Activated B cell treated with CpG ODN at 0.5 μM for 24 hours (primary cell): Measurements from ENCODE around the gene NBEAL1. TPM values are rescaled to one million over a fixed set of nuclear protein-coding genes. Genes with fewer than 3 reads are reported as not detected.
"Not testable (repeated sequence)": the region's sequence is repeated elsewhere in the genome, so short reads cannot be mapped to it uniquely, and the experiment has no call there.

Experiments used
- ATAC-seq: fragments of 200-7000 bp; cut with Tn5 transposase; one replicate; pipeline ENCODE4 v1.10.0; 2021; ENCODE audit warnings: low read depth, mild to moderate bottlenecking, moderate library complexity
- CTCF ChIA-PET: fragments of 350-600 bp; sonication (Branson Sonifier 250); formaldehyde crosslinking; loops from one replicate; lab custom pipeline; 2021; ENCODE audit warnings: antibody characterized with exemption; lab: Charles Lee
- POLR2A ChIA-PET: fragments of 350-600 bp; sonication (Branson Sonifier 250); formaldehyde crosslinking; loops from one replicate; lab custom pipeline; 2021; ENCODE audit warnings: antibody characterized with exemption; lab: Charles Lee
- DNase-seq: peaks from one replicate; pipeline ENCODE4 v3.0.0; 2022
- H3K27ac Mint-ChIP-seq: one replicate; pipeline ENCODE4 v1.8.0; 2020; ENCODE audit warnings: mixed read lengths
- H3K27me3 Mint-ChIP-seq: one replicate; pipeline ENCODE4 v1.8.0; 2021; ENCODE audit warnings: mixed read lengths
- H3K36me3 Mint-ChIP-seq: one replicate; pipeline ENCODE4 v1.8.0; 2021; ENCODE audit warnings: low read depth, mixed read lengths
- H3K4me1 Mint-ChIP-seq: one replicate; pipeline ENCODE4 v1.8.0; 2021; ENCODE audit warnings: mixed read lengths
- H3K4me3 Mint-ChIP-seq: one replicate; pipeline ENCODE4 v1.8.0; 2020; ENCODE audit warnings: mild to moderate bottlenecking, mixed read lengths
- H3K9me3 Mint-ChIP-seq: one replicate; pipeline ENCODE4 v1.8.0; 2020; ENCODE audit warnings: mixed read lengths
- CTCF ChIP-seq: fragments of 200-600 bp; IDR thresholded peaks from one replicate; pipeline ENCODE4 v1.8.0; 2022; ENCODE audit warnings: antibody characterized with exemption, mild to moderate bottlenecking
- intact Hi-C: fragments of 100-400 bp; cut with micrococcal nuclease; formaldehyde crosslinking; loops from one replicate; pipeline ENCODE4 v1.15.1; 2024
- total RNA-seq: library from RNA; stranded (reverse); gene quantifications from 2 replicates; pipeline ENCODE4 v1.2.3, GENCODE V29; 2022

The NBEAL1 gene
- total RNA-seq, 1 donor from 2014 or later: 8.9 TPM

DNA sequence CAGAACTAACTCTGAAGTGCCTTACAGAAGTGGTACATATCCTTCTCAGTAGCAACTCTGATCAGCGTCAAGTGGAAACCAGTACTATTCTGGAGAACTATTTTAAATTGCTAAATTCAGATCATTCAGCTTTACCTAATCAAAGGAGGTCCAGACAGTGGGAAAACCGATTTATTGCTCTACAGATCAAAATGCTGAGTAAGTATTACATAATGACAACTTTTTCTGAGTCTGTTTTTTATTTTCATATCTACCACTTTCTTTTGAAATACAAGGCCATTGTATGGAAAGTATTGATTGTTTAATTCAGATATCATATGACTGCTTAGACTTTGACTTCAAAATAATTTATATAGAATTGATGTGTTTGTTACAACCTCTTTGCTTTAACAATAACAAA lies 68.7 kb downstream of the NBEAL1 start:
- H3K4me3 Mint-ChIP-seq: no peak overlapping the region
- ChIA-PET CTCF (no interaction called here), POLR2A (no interaction called here)
- ATAC-seq (no peak), DNase-seq (no peak)
- peaks cover 13% of the 10 kb centered on the region for H3K36me3 Mint-ChIP-seq
- H3K27me3 Mint-ChIP-seq: no peaks in the 10 kb centered on the region
- H3K4me1 Mint-ChIP-seq: no peaks in the 10 kb centered on the region
- no peak for TF ChIP-seq CTCF
- intact Hi-C loops: no loop called here
- no peaks in the 10 kb centered on the region for H3K9me3 Mint-ChIP-seq
- no peak overlapping the region for H3K27ac Mint-ChIP-seq

DNA sequence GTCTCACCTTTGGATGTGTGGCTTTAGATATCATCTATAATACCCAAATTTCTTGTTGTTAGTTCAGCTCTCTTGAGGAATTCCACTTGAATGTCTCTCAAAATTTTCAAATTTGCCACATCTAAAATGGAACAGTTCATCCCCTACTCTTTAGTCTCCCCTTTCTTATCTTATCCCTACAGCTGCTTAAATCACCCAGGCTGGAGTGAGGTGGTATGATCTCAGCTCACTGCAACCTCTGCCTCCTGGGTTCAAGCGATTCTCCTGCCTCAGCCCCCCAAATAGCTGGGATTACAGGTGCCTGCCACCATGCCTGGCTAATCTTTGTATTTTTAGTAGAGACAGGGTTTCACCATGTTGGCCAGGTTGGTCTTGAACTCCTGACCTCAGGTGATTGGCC lies 71.7 kb downstream of the NBEAL1 start:
- H3K4me1 Mint-ChIP-seq, H3K27me3 Mint-ChIP-seq, intact Hi-C loops, ATAC-seq, H3K9me3 Mint-ChIP-seq, DNase-seq, POLR2A ChIA-PET, CTCF ChIA-PET, H3K27ac Mint-ChIP-seq, H3K4me3 Mint-ChIP-seq: not testable (repeated sequence)
- peaks cover 11% of the 10 kb centered on the region for H3K36me3 Mint-ChIP-seq

GRCh38 chr2:203090721-203091120 lies 76.0 kb downstream of the NBEAL1 start:
- H3K27ac Mint-ChIP-seq, POLR2A ChIA-PET: not testable (repeated sequence)

DNA sequence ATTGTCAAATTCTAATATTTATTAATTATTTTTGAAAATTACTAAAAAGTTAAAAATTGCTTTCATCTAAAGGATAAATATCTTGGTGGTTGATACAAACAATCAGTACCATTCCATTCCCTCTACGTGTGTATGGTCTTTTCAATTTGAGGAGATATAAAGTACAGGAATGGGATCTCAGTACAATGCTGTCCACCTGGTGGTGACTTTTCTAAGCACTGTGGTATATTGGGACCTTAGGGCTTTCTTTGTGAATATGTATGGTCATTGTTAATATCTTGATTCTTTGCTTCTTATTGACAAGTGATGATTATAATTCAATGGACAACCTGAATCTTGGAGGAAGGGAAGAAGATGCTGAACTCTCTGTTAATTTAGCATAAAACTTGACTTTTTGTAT lies 83.1 kb downstream of the NBEAL1 start:
- ChIA-PET CTCF (no interaction called here), POLR2A (no interaction called here)
- Mint-ChIP-seq H3K9me3 (peaks cover 4% of the 10 kb centered on the region), H3K4me1 (no peaks in the 10 kb centered on the region), H3K27me3 (no peaks in the 10 kb centered on the region), H3K36me3 (peaks cover 6% of the 10 kb centered on the region), H3K27ac (no peak overlapping the region), H3K4me3 (no peak overlapping the region)
- no peak for TF ChIP-seq CTCF
- DNase-seq: no peak
- ATAC-seq: no peak
- intact Hi-C loops: loop anchor here (2.0 kb wide), 1 partner anchor 523 kb away; no protein-coding TSS in a partner anchor

More at GRCh38 chr2:203090721-203091120, 76.0 kb downstream of the NBEAL1 start:
- H3K36me3 Mint-ChIP-seq, H3K4me3 Mint-ChIP-seq, H3K9me3 Mint-ChIP-seq, ATAC-seq, H3K27me3 Mint-ChIP-seq, intact Hi-C loops, CTCF ChIA-PET, DNase-seq, H3K4me1 Mint-ChIP-seq: not testable (repeated sequence)

- H3K36me3 Mint-ChIP-seq: peaks cover 36% of the 10 kb centered on the region
- intact Hi-C loops, H3K4me1 Mint-ChIP-seq, DNase-seq, ATAC-seq, H3K4me3 Mint-ChIP-seq, H3K27me3 Mint-ChIP-seq, POLR2A ChIA-PET, H3K27ac Mint-ChIP-seq, CTCF ChIA-PET: not testable (repeated sequence)
- H3K9me3 Mint-ChIP-seq: peaks cover 23% of the 10 kb centered on the region
Measured at GRCh38 chr2:203102357-203102756, 87.7 kb downstream of the NBEAL1 start.

DNA sequence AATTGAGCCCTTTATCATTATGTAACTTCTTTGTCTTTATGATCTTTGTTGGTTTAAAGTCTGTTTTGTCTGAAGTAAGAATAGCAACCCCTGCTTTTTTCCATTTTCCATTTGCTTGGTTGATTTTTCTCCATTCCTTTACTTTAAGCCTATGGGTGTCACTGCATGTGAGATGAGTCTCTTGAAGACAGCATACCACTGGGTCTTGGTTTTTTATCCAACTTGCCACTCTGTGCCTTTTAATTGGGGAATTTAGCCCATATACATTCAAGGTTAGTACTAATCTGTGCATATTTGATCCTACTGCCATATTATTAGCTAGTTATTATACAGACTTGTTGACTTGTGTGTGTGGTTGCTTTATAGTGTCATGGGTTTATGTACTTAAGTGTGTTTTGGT lies 89.6 kb downstream of the NBEAL1 start:
- ChIA-PET CTCF (no interaction called here), POLR2A (no interaction called here)
- Mint-ChIP-seq H3K4me1 (no peaks in the 10 kb centered on the region), H3K27me3 (no peaks in the 10 kb centered on the region), H3K9me3 (peaks cover 23% of the 10 kb centered on the region), H3K4me3 (no peak overlapping the region), H3K27ac (no peak overlapping the region), H3K36me3 (peaks cover 41% of the 10 kb centered on the region)
- intact Hi-C loops: no loop called here
- TF ChIP-seq CTCF: no peak
- no peak for DNase-seq
- no peak for ATAC-seq

DNA sequence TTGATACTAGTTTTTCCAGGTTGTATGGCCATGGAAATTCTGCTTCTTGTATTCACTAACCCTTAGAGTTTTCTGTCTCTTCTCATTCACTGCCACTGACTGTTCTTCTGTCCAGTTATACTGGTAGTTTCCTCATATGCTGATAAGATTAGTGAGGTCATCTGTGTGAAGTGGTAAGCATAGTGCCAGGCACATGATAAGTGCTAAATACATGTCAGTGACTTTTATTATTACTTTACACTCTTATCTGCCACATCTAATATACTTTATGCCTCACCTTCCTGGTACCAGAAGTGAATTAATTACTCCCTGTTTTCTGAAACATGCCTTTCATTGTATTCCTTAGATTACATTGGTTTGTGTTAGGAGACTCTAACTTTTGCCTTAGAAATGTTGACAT lies 91.3 kb downstream of the NBEAL1 start:
- Mint-ChIP-seq H3K27me3 (no peaks in the 10 kb centered on the region), H3K36me3 (peaks cover 41% of the 10 kb centered on the region), H3K9me3 (peaks cover 20% of the 10 kb centered on the region), H3K4me3 (no peak overlapping the region), H3K27ac (no peak overlapping the region), H3K4me1 (no peaks in the 10 kb centered on the region)
- POLR2A ChIA-PET: no interaction called here
- CTCF ChIA-PET: no interaction called here
- intact Hi-C loops: no loop called here
- ATAC-seq (no peak), DNase-seq (no peak)
- TF ChIP-seq CTCF: no peak

DNA sequence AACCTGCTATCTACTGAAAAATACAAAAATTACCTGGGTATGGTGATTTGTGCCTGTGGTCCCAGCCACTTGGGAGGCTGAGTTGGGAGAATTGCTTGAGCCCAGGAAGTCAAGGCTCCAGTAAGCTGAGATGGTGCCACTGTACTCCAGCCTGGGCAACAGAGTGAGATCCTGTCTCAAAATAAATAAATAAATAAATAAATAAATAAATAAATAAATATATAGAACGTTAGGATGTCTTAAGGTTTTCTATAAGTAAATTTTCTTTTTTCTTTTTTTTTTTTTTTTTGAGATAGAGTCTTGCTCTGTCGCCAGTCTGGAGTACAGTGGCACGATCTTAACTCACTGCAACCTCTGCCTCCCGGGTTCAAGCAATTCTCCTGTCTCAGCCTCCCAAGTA lies 95.8 kb downstream of the NBEAL1 start:
- H3K27me3 Mint-ChIP-seq, CTCF ChIA-PET, H3K9me3 Mint-ChIP-seq, ATAC-seq, H3K4me3 Mint-ChIP-seq, intact Hi-C loops, H3K4me1 Mint-ChIP-seq, H3K27ac Mint-ChIP-seq, DNase-seq, POLR2A ChIA-PET: not testable (repeated sequence)
- peaks cover 30% of the 10 kb centered on the region for H3K36me3 Mint-ChIP-seq
